Fibroblast of skin of right quadriceps (primary cell): ENCODE results near the gene KATNAL1.
A peak's percentile ranks its signal among the peaks of the same experiment; 100 is the strongest.

Source experiments
- DNase-seq: peaks from one replicate; pipeline ENCODE4 v3.0.0-alpha.2; 2013

KATNAL1 gene

DNA sequence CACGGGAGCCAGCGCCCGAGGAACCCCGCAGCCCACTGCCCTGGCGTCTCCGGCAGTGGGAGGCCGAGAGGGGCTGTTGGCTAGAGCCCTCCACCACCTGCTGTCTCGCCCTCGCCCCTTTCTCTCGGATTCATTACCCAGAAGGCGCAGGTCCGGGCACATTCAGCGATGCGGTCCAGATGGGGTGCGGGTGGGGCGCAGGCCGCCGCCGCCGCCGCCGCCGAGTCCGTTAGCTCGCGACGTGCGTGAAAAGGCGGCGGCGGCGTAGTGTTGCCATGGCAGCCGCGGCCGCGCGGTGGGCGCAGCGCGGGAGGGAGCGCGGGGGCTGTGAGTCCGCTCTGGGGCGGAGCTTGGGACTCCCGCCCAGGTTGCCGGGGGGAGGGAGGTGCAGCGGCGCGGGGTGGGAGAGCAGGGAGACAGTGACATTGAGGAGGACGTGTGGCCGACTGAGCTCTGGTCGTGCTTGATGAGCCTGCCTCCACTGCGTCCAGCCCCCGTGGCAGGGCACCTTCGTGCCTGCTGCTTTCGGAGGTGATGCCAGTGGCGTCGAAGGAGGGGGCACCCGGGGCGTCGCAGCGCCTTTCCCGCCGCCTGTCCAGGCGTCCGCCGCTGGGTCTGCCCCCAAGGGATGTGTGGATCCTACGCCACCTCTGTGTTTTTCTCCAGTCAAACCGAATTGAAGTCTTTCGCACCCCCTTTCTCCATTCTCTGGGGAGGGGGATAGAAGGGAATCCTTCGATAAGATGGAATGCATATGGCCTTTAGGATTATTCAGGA is at the start of gene KATNAL1:
TSS of gene KATNAL1 (minus strand) at position 358 of the 777 bp plus-strand sequence. CDS start 23,774 bp downstream, outside the sequence.
- peak; percentile 73 for DNase-seq

DNA sequence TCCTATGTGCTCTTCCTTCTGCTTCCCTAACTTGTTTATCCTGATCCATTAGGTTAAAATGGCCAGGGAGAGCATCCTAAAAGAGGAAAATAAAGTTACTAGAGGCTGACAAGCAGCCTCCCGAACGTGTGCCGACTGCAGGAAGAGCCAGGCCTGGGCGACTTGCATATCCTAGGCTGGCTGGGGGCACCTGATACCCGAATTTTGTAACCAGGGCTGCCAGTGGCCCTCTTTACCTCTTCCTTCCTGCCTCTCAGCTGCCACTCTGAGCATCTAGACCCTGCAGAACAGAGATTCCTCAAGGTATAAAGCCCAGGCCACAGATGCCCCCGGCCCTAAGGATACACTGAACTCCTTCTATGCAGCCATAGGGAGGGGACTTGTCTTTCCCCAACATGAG is 48.5 kb upstream of the KATNAL1 start:
- no peak for DNase-seq

DNA sequence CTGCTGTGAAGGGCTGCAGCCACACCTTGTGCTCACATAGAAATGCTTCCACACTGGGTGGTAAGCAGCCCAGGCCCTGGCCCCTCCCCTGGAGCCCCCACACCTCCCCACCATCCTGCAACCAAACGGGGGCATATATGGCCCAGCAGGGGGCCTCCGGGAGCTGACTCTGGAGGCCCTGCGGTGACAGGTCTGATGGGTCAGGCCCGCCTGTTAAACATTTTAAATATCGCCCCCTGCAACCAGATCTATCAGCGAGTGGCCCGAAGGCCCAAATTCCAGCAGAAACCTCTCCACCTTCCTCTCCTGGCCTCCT is 48.0 kb upstream of the KATNAL1 start:
- no peak for DNase-seq

DNA sequence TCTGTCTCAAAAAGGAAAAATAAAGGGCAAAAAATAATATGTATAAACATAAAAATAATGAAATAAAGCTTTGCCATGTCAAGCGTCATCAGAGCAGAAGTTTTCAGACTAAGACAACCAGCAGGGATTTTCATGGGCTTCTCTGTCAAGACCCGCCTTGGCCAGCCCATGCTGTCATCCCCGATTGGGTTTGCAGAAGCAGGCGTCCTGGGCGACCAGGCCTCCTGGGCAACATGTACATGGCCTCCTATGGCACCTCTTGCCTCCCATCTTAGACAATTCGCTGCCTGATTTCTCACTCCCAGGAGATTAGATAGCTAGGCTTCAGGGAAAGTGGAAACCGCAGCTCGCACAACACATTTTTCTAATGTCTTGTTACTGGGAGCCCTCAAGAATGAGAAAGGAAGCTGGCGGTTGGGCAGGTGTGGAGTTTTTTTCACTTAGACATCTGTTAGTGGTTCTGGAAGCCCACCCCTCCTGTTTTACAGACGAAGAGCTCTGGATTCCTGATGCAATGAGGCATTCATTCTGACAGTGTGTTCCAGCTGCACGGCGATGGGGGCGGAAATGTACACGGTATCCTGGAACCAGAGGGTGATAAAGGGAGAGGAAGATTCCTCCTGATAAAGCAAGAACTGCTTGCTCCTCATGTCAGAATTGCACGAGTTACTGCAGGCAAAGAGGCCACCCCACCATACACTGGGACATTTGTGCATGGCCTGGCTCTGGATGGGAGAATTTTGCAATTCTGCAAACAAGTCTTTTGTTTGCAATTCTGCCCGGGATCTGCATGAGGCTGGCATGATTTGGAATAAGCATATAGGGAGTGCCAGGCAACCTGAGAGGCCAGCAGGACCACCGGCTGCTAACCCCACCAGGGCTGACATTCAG is 47.4 kb upstream of the KATNAL1 start:
- DNase-seq = peak; percentile 74

DNA sequence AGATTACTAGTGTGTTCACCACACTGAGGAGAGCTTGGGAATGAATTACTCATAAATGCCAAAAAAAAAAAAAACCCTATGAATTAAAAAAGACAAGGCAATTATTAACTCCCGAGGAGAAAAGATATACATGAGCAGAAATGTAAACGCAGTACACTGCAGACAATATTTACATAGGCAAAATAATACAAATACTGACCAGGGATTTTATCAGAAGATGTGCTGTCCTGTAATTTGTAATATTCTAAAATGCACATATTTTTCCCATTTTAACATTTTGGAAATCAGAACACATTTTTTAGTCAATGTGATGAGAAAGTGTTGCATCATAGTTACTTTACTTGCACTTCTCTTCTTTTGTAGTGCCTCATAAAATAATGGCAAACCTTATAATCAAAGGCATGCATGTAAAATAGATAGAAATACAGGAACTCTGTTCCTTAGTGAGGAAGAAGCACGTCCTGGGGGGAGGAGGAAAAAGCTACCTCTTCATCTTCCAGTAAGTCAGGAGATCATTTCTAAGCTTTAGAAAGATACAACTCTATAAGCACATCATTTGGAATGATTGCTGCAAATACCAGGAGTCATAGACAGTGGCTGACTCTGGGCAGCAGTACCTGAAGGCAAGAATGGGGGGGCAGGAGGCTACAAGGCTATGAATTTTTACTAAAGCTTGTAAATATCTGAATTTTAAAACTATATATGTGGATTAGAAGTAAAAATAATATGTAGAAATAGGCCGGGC is 46.3 kb upstream of the KATNAL1 start:
- DNase-seq = no peak

DNA sequence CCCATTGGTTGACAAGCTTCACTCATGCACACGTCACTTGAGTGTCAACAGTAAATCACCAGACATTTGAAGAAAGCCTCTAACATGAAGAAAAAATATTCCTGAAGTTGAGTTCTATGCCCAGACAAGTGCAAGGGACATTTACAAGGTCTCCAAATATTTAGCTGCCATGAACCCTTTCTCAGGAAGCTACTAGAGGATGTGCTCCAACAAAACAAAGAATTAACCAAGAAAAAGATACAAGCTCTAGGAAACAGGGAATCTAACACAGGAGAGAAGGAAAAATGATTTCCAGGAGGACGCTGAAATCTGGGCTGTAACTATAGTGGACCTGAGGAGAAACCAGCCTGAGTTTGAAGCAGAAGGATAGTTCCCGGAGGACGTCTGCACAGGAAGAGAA is 45.7 kb upstream of the KATNAL1 start:
- no peak for DNase-seq

DNA sequence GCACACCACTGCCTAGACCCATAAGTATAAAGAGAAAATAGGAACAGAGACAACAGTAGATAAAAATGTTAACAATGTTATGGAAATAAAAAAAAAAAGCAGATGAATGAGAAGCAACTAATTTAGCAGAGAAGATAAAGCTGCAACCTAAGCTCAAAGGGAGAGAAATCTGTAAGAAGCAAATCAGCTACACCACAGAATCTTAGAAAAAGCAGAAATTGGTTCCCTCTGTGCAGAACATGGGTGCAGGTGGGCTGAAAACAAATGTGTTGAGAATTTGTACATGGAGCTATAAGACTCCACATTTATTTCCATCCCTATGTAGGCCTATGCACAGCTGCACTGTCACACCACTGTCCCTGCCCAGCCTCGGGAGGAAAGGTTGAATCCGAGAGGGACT is 44.8 kb upstream of the KATNAL1 start:
- DNase-seq = no peak

DNA sequence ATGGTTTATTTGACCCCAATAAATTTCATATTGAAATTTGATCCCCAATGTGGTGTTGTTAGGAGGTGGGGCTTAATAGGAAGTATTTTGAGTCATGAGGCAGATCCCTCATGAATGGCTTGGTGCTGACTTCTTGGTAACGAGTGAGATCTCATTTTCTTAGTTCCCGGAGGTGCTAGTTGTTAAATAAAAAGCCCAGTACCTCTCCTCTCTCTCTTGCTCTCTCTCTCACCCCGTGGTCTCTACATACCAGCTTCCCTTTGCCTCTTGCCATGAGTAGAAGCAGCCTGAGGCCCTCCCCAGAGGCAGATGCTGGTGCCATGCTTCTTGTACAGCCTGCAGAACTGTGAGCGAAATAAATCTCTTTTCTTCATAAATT is 39.4 kb upstream of the KATNAL1 start:
- no peak for DNase-seq

DNA sequence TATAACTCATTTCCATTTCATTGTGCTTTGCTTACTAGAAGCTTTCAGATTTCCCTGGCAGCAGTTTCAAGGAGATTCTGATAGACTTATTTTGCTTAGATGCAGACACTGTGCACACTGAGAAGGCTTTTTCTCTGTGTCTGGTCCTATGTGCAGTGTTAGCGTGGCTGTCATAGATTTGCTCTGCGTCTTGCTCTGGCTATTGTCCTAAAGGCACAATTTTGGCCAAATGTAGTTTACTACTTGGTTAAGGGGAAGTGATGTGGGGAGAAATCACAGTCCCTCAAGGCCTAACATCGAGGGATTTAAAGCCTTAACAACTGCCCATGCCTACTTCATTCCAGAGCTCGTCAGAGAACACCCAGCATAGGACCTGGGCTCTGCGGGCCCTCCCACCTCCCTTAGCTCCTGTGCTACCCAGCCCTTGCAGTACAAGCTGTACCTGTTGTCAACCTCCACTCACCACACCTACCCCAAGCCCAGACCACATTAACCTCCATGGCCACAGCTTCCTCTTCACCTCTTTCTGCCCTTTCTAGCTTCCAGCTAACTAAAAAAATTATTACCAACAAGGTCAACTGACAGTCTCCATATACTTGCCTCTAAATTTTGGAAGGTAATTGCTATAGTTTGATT is 38.9 kb upstream of the KATNAL1 start:
- DNase-seq = no peak

DNA sequence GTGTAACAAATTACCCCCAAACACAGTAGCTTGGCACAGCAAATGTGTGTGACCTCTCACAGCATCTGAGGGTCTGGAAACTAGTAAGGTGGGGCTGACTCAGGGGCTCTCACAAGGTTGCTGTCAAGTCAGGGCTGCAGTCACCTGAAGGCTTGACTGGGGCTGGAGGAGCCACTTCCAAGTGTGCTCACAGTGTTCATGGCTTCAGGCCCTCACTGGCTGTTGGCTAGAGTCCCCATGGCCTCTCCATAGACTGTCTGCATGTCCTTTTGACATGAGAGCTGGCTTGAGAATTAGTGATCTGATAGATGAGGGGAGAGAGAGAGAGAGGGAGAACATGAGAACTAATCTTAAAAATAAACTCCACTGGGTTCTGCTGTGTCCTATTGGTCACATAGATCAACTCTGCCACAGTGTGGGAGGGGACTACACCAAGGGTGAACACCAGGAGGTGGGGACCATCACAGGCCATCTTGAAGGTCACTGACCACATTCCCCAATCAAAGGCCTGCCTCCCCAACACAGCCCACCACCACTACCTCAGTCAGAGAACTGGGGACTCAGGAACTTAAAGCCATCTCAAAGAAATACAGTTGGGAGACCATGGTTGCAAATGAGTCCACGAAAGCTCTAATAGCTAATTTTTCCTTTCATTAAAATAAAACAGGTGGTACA is 38.2 kb upstream of the KATNAL1 start:
- no peak for DNase-seq

DNA sequence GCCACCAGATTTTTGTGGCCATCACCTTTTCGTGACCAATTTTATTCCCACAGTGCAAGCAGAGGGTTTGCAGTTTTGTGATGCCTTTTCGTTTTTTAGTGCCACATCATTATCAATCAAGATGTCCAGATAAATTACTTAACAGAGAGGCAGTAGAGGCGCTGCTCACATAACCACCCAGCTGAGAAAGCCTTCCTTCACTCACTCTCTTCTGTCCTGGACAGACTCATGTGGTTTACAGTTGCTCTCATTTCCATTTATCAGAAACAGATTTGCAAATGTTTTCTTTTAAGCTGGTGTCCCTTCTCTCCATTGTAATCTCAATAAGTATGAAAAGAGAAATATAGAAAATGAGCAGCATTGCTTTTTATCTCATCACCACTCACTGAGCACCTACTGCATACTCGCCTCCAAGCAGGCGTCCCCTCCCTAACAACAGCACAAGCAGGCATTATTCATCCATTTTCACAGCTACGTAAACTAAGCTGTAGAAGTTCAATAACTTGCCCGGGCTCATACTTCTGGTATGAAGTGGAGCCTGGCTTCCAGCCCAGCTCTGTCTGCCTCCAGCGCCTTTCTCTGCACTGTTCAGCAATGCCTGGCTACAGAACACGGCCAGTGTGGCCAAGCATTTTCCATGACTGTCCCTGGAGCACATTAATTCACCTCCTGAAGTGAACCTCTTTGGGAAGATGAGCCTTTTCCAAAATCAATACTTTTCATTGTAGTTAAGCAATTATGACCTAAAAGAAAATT is 34.6 kb upstream of the KATNAL1 start:
- DNase-seq = peak; percentile 92

DNA sequence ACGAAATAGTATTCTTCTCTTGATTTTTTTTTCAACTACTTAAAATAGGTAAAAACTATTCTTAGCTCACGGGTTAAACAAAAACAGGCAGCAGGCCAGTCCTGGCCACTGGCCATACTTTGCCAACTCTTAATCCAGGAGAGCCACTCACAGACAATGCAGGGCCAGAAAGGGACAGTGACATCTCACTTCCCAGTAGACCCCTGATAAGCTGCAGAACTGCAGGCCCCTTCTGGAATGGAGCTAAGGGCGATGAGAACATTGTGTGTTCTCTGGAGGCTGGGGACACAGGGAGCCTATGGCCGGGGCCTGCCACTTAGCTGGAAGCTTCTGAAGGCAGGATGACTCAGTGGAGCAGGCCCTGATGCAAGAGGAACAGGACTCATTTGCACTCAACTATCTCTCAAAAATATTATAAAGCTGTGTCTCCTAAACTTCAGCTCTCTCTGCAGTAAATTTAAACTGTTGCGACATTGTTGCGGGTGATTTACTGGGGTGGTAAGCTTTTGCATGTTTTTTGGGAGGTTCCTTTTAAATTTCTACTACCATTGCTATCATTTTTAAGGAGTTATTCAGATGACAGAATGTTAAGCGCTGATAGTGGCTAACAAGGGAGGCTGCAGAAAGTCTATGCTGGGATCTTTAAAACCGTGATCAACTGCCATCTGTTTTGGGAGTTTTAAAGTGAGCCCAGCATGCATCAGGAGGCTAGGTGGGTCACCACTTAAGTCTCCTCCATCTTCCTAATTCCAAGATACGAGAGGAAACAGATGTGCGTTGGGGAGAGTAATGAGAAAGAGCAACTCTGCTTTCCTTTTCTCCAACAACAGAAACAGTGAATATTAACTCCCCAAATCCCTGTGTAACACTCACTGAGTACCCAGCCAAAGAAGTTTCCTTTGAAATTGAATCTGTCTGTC is 33.2 kb upstream of the KATNAL1 start:
- DNase-seq = peak; percentile 97

DNA sequence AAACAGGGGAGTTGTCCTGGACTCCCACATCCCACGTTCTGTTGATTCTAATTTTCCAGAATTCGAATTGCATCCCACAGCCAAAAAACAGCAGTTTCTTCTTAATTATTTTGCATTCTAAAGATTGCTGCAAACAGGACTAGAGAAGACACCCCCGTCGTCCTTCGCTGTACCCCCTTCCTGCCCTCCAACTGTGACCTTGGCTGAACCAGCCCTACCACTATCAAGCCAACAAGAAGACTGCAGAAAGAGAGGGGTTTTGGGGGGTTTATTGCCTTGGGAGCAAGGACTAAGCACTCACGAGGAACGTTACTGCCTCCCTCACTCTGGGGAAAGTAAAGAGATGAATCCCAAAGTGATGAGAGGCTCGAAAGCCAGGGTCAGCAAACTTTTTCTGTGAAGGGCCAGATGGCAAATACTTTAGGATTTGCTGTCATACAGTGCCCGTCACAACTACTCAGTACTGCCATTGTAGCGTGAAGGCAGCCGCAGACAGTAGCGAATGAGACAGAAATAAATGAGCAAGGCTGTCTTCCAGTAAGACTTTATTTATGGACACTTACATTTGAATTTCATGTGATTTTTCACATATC is 32.5 kb upstream of the KATNAL1 start:
- peak; percentile 35 for DNase-seq

DNA sequence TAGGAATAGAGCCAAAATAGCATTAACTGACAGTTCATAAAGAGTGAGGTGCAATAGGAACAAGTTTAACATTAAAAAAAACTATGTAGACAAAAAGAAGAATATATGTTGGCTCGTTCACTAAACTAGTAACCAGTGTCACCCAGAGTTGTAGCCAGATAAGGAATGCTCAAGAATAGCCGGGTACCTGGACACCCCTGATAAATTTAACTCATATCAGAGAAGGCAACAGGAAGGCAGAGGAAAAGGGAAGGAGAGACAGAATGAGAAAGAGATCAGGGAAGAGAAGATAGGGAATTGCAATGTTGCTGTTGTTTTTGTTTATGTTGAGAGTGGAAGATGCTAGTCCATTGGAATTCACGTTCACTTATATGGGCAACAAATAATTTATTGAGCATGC is 31.6 kb upstream of the KATNAL1 start:
- no peak for DNase-seq

DNA sequence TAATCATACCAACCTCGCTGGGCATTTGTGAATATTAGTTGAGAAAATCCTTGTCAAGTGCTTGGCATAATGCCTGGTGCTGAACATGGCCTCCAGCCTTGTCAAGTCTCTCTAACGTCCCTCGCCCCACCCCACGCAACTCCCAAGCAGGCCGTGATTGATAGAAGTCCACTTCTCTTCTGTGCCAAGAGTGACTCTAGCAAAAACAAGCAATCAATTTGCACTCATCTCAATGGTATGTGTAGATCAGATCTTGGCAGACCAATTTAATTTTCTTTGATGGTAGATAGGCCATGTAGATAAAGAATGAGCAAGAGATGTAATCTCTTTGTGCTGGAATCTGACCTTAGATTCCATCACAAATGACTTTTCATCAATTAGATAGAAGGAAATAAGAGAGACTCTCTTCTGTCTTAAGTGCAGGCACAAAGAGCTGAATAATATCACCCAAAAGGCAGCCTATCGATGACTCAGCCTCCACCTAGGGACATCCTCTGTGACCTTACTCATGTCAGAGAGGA is 31.0 kb upstream of the KATNAL1 start:
- peak; percentile 77 for DNase-seq

DNA sequence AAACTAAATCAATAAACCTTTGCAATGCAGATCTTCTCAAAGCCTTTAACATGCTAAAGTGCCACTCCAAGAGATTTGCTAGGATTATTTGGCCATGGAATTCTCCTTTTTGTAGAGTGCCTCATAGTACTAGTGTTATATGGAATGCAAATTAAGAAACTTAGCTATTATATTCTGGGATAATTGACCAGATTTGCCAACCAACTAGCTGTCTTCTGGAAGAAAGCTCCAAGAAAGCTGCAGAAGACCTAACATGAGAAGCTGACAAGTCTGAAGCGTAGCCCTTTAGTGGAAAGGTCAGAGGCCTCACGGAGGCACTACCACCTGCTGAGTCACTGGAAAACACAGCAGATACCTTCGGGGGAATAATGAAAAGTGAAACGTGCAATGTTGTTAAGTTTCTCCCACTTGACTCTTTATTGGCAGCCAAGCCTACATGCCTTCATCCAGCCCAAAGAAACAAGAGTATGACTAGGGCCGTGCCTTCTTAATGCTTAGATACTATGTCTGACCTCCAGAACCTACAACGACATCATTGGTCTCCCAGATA is 29.8 kb upstream of the KATNAL1 start:
- no peak for DNase-seq

DNA sequence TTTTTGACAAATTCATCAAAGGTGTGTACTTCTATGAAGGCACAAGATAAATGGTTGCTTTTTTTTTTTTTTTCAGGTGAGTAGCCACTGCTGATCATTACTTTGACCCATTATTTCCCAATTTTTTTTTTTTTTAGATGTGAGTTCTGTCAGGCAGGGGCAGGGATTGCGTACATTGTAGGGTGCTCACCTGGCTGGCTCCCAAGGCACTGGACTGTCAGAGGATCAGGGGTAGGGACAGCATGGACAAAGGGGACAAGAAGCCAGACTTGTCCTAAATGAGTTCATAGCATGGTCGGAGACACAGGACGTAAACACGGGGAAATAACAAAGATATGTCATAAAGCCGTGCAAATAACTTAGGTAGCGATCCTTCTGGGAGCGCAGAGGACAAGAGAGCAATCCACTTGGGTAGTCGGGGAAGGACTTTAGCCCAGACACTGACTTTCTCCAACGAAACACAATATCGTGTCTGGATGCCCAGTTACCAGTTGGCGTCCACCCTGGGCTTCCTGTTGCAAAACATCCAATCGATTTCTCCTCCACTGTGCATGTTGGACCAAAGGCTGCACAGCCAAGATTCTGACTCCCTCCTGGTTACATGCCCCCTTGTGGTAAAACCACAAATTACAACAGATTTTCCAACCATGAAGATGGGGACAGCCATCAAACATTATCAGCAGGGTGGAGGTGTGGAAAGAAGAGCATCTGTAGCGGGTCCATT is 27.5 kb upstream of the KATNAL1 start:
- no peak for DNase-seq

DNA sequence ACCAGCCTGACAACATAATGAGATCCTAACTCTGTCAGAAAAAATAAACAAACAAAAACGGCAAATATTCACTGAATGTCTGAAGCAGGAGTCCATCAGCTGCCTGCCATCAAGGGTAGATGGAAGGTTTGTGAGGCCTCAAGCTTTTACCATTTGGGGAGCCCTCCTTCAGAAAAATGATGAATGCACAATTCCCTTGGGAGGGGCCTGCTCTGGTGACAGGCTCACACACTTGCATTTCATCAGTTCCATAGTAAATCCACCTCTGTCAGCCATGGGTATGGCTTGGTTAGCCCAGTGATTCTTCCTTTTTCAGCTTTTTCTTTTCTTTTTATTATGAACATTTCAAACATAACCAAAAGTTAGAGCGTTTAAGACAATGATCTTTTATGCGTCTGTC is 26.3 kb upstream of the KATNAL1 start:
- no peak for DNase-seq
